SK-N-SH (cell line): ENCODE data around the gene PDE10A. TPM values are rescaled to one million over a fixed set of nuclear protein-coding genes. Genes with fewer than 3 reads are reported as not detected.

ENCODE experiments used
- CTCF ChIA-PET: fragments of 300-600, 350-600 bp; formaldehyde crosslinking; extraction: SDS; loops from one replicate; lab custom pipeline; 2021; lab: Yijun Ruan, JAX
- POLR2A ChIA-PET: fragments of 350-600 bp; sonication (Branson Sonifier 250); formaldehyde crosslinking; extraction: SDS; loops from one replicate; lab custom pipeline; 2020; ENCODE audit warnings: antibody characterized with exemption, inconsistent platforms; lab: Yijun Ruan, JAX
- DNase-seq: peaks from one replicate; pipeline ENCODE4 v3.0.0; 2012
- H2AFZ ChIP-seq: fragments of 200-600 bp; sonication (generic); 2 replicates; pipeline ENCODE4 v1.8.1; 2016; ENCODE audit warnings: antibody characterized with exemption, mild to moderate bottlenecking, low read depth
- H3F3A ChIP-seq: fragments of 200-600 bp; sonication (generic); replicated peaks from 2 replicates; pipeline ENCODE3; 2016; ENCODE audit warnings: antibody characterized with exemption, mild to moderate bottlenecking; ENCODE audit not compliant: insufficient read depth
- H3K27ac ChIP-seq, 2 experiments: fragments of 200-500 bp in 1 of 2; fragments of 200-600 bp in 1 of 2; sonication (Bioruptor generic) in 1 of 2; sonication (generic), shearing (Covaris generic) in 1 of 2; 2 replicates each; pipeline versions ENCODE4 v1.5.1 to v1.6.1; 2014 to 2016; ENCODE audit warnings: low read depth in 2 of 2, inconsistent platforms in 1 of 2, low read length in 1 of 2, mild to moderate bottlenecking in 1 of 2, mixed read lengths in 1 of 2
- H3K27me3 ChIP-seq: fragments of 200-600 bp; sonication (generic), shearing (Covaris generic); 2 replicates; pipeline ENCODE4 v1.6.1; 2016; ENCODE audit warnings: mixed run types; ENCODE audit not compliant: insufficient read depth
- H3K36me3 ChIP-seq, 2 experiments: fragments of 200-500 bp in 1 of 2; fragments of 200-600 bp in 1 of 2; sonication (Bioruptor generic) in 1 of 2; sonication (generic) in 1 of 2; replicated peaks in 1 of 2; 2 replicates each; pipeline versions ENCODE3 to v1.5.1; 2014 to 2016; ENCODE audit warnings: low read length in 1 of 2, mild to moderate bottlenecking in 1 of 2; ENCODE audit not compliant: insufficient read depth in 2 of 2, control insufficient read depth in 1 of 2
- H3K4me1 ChIP-seq, 2 experiments: fragments of 200-500 bp in 1 of 2; fragments of 200-600 bp in 1 of 2; sonication (Bioruptor generic) in 1 of 2; sonication (generic), shearing (Covaris generic) in 1 of 2; 2 replicates each; pipeline versions ENCODE4 v1.5.1 to v1.6.1; 2014 to 2016; ENCODE audit warnings: low read depth in 1 of 2, low read length in 1 of 2, mixed run types in 1 of 2; ENCODE audit not compliant: insufficient read depth in 2 of 2, control insufficient read depth in 1 of 2
- H3K4me2 ChIP-seq: fragments of 200-600 bp; sonication (generic), shearing (Covaris generic); 2 replicates; pipeline ENCODE4 v1.6.1; 2017; ENCODE audit warnings: mixed run types
- H3K4me3 ChIP-seq, 2 experiments: fragments of 200-500 bp in 1 of 2; fragments of 200-600 bp in 1 of 2; sonication (Bioruptor generic) in 1 of 2; sonication (generic), shearing (Covaris generic) in 1 of 2; 2 replicates each; pipeline versions ENCODE4 v1.5.1 to v1.8.1; 2014 to 2016; ENCODE audit warnings: low read depth in 2 of 2, inconsistent platforms in 1 of 2, low read length in 1 of 2, mild to moderate bottlenecking in 1 of 2, mixed read lengths in 1 of 2, moderate library complexity in 1 of 2
- H3K79me2 ChIP-seq: fragments of 200-600 bp; sonication (generic); 2 replicates; pipeline ENCODE4 v1.8.1; 2017; ENCODE audit warnings: mild to moderate bottlenecking; ENCODE audit not compliant: insufficient read depth
- H3K9ac ChIP-seq: fragments of 200-600 bp; sonication (generic); 2 replicates; pipeline ENCODE4 v1.6.1; 2017; ENCODE audit warnings: mixed run types
- H3K9me2 ChIP-seq: fragments of 200-600 bp; sonication (generic); 2 replicates; pipeline ENCODE4 v1.6.1; 2017; ENCODE audit warnings: mixed run types
- H3K9me3 ChIP-seq: fragments of 200-600 bp; sonication (generic); 2 replicates; pipeline ENCODE4 v1.6.1; 2017; ENCODE audit warnings: mixed run types, mild to moderate bottlenecking, moderate library complexity
- H4K20me1 ChIP-seq: fragments of 200-600 bp; sonication (generic); 2 replicates; pipeline ENCODE4 v1.6.1; 2017; ENCODE audit warnings: mild to moderate bottlenecking, mixed run types; ENCODE audit not compliant: insufficient read depth
- EP300 ChIP-seq, 2 experiments: IDR thresholded peaks; 2 replicates each; pipeline versions ENCODE4 v1.4.0 to v1.6.1; 2012; ENCODE audit warnings: borderline replicate concordance in 1 of 2, low read depth in 1 of 2, low read length in 1 of 2
- FOSL2 ChIP-seq: IDR thresholded peaks from 2 replicates; pipeline ENCODE4 v1.4.0; 2012; ENCODE audit warnings: low read depth, mild to moderate bottlenecking, moderate library complexity, borderline replicate concordance
- FOXJ3 ChIP-seq: sonication (generic); formaldehyde crosslinking; IDR thresholded peaks from 2 replicates; pipeline ENCODE4 v1.5.1; 2020; ENCODE audit warnings: mild to moderate bottlenecking, missing genetic modification reagents
- MEF2A ChIP-seq: IDR thresholded peaks from 2 replicates; pipeline ENCODE4 v1.4.0; 2012; ENCODE audit warnings: low read depth, borderline replicate concordance
- NRF1 ChIP-seq: IDR thresholded peaks from 2 replicates; pipeline ENCODE4 v1.6.1; 2012; ENCODE audit warnings: low read depth, mild to moderate bottlenecking, low read length
- RXRA ChIP-seq: IDR thresholded peaks from 2 replicates; pipeline ENCODE4 v1.4.0; 2012; ENCODE audit warnings: low read depth, mild to moderate bottlenecking, borderline replicate concordance
- SIN3A ChIP-seq: IDR thresholded peaks from 2 replicates; pipeline ENCODE4 v1.6.1; 2012; ENCODE audit warnings: low read depth, mild to moderate bottlenecking, low read length, moderate library complexity, borderline replicate concordance
- TAF1 ChIP-seq: IDR thresholded peaks from 2 replicates; pipeline ENCODE4 v1.6.1; 2012; ENCODE audit warnings: low read depth, mild to moderate bottlenecking, low read length, moderate library complexity, borderline replicate concordance
- TEAD4 ChIP-seq: IDR thresholded peaks from 2 replicates; pipeline ENCODE4 v1.4.0; 2012; ENCODE audit warnings: mild to moderate bottlenecking, borderline replicate concordance; ENCODE audit not compliant: insufficient read depth
- WGBS: methylation state at CpG from one replicate; pipeline ENCODE4 v1.1.6; 2017; ENCODE audit warnings: low lambda C conversion rate; 5-methylcytosine and 5-hydroxymethylcytosine counted together
- polyA plus RNA-seq, 3 experiments: library from polyadenylated mRNA; depleted of rRNA; stranded (reverse); fragments of >200 nt; gene quantifications; 2 replicates each; pipeline ENCODE4 v1.2.3, GENCODE V29; 2012
- TF ChIP-seq, protein P1 (sequence below): IDR thresholded peaks from 2 replicates; pipeline ENCODE4 v1.4.0; 2012; ENCODE audit warnings: low read depth, borderline replicate concordance
- TF ChIP-seq, protein P2 (sequence below): fragments of 150-350 bp; IDR thresholded peaks from 2 replicates; pipeline ENCODE4 v1.6.1; 2017; ENCODE audit warnings: antibody characterized with exemption, low read length, low read depth, borderline replicate concordance

Gene PDE10A
- polyA plus RNA-seq, 1 of the 3 experiments (the other 2 are of a cell fraction), result 0.43 TPM

DNA sequence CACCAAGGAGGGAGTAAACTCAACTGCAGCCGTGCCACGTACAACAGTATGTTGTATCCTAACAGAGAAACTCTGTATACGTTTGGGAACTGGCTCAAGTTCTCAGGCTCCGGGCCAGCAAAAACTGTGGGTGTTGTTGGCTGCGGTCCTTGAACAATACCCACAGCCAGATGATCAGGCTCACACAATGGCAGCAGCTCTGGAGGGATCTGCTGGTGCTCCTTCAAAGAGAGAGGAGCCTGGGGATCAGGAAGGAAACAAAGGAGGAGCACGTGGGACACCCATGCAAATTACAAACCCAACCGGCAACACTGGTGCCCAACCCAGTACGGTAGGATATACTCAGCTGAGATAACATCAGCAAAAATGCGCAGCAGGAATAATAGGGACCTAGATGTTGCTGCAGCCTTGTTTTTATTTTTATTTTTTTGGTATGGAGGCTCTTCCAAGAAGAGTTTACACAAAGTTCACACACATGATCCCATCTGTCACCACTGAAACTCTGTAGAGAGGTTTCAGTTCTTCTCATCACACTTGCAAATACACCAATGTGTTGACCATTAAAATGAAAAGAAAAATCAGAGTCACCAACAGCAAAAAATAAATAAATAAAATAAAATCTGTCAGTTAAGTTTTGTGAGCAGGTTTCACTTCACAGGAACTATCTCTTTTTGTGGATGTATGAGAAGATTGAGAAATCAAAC is 41.2 kb upstream of the PDE10A start:
- 75% methylated on average over 9 of the region's 9 CpGs for WGBS

DNA sequence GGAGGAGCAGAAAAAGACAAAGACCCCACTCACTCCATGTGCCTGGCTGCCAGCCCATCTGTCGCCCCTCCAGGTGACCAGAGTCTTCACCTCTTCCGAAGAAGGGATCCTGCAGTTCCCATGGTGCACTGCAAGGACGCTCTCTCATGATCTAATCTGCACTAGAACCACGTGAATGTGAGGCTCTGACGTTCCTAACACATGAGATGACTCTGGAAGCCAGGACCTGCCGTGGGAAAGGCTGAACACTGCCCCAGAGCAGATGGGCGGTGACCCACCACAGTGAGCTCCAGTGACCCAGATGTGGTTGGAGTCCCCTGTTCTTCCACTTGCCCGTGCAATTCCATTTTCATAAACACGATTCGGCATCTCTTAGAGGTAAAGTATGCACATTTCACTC is 39.6 kb upstream of the PDE10A start:
- CTCF ChIA-PET, result no interaction called here

More for the DNA sequence above, 41.2 kb upstream of the PDE10A start:
- Histone ChIP-seq H3F3A (no peaks in the 10 kb centered on the region), H3K79me2 (no peaks in the 10 kb centered on the region), H4K20me1 (no peaks in the 10 kb centered on the region), H3K4me2 (no peak overlapping the region), H2AFZ (no peak overlapping the region), H3K36me3 (no peaks in the 10 kb centered on the region), H3K9me2 (no peaks in the 10 kb centered on the region), H3K9me3 (no peaks in the 10 kb centered on the region), H3K27ac (no peak overlapping the region), H3K4me1 (no peaks in the 10 kb centered on the region), H3K27me3 (no peaks in the 10 kb centered on the region), H3K9ac (no peak overlapping the region), H3K4me3 (no peak overlapping the region)
- no peak for TF ChIP-seq FOXJ3
- TF ChIP-seq, protein P1, sequence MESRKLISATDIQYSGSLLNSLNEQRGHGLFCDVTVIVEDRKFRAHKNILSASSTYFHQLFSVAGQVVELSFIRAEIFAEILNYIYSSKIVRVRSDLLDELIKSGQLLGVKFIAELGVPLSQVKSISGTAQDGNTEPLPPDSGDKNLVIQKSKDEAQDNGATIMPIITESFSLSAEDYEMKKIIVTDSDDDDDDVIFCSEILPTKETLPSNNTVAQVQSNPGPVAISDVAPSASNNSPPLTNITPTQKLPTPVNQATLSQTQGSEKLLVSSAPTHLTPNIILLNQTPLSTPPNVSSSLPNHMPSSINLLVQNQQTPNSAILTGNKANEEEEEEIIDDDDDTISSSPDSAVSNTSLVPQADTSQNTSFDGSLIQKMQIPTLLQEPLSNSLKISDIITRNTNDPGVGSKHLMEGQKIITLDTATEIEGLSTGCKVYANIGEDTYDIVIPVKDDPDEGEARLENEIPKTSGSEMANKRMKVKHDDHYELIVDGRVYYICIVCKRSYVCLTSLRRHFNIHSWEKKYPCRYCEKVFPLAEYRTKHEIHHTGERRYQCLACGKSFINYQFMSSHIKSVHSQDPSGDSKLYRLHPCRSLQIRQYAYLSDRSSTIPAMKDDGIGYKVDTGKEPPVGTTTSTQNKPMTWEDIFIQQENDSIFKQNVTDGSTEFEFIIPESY, result no peak
- TF ChIP-seq TEAD4, result no peak
- no peak for TF ChIP-seq NRF1
- POLR2A ChIA-PET, result no interaction called here
- DNase-seq, result no peak
- CTCF ChIA-PET, result interaction anchor here (0.7 kb wide), 1 partner anchor 14 kb away, joined by 3 read pairs; no protein-coding TSS in a partner anchor

More for the DNA sequence above, 39.6 kb upstream of the PDE10A start:
- Histone ChIP-seq H3K27ac (no peak overlapping the region), H3K9ac (no peak overlapping the region), H3K4me1 (no peaks in the 10 kb centered on the region), H3K79me2 (no peaks in the 10 kb centered on the region), H3K9me3 (no peaks in the 10 kb centered on the region), H4K20me1 (no peaks in the 10 kb centered on the region), H3K9me2 (no peaks in the 10 kb centered on the region), H3K4me2 (no peak overlapping the region), H2AFZ (no peak overlapping the region), H3K36me3 (no peaks in the 10 kb centered on the region), H3K4me3 (no peak overlapping the region), H3F3A (no peaks in the 10 kb centered on the region), H3K27me3 (no peaks in the 10 kb centered on the region)
- TF ChIP-seq TAF1 (no peak), MEF2A (no peak), EP300 (IDR thresholded peaks at IDR 0.05; ENCODE audit: borderline replicate concordance in 1 of 2, low read depth in 1 of 2, low read length in 1 of 2) (no peak), FOSL2 (no peak), SIN3A (no peak), RXRA (no peak)
- TF ChIP-seq, protein P2, sequence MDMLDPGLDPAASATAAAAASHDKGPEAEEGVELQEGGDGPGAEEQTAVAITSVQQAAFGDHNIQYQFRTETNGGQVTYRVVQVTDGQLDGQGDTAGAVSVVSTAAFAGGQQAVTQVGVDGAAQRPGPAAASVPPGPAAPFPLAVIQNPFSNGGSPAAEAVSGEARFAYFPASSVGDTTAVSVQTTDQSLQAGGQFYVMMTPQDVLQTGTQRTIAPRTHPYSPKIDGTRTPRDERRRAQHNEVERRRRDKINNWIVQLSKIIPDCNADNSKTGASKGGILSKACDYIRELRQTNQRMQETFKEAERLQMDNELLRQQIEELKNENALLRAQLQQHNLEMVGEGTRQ, result no peak
- POLR2A ChIA-PET, result no interaction called here
- WGBS, result 40% methylated on average over 6 of the region's 10 CpGs
- no peak for DNase-seq
